Measurements from ENCODE around the gene ATP6V0D1.

Gene ATP6V0D1

DNA sequence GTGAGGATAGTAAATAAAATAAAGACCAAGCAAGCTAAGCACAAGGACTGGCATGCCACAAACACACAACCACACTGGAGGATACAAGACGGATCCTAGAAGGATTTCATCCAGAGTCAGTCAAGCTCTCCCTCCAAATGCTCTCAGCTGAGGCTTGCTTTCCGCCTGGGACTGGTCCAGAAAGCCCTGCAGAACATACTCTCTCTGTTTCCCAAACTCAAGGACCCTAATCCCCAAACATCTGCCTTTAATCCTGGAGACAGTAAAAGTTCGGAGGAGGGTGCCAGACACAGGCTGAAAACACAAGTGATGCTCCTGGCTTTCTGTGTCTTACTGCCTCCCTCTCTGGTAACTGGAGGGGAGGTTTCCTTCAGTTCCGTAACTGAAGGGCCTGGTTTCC, 55.4 kb downstream of the ATP6V0D1 start:
- TF ChIP-seq TAF1 (IDR thresholded peaks at IDR 0.05; ENCODE audit: low read depth) (no peak), CEBPB (IDR thresholded peaks at IDR 0.05) (no peak), CREB1 (IDR thresholded peaks at IDR 0.05; ENCODE audit: low read depth) (no peak), YY1 (IDR thresholded peaks at IDR 0.05; ENCODE audit: low read depth) (no peak), EP300 (IDR thresholded peaks at IDR 0.05; ENCODE audit: borderline replicate concordance) (no peak), ZBTB7A (IDR thresholded peaks at IDR 0.05; ENCODE audit: low read depth) (no peak), EGR1 (IDR thresholded peaks at IDR 0.05) (no peak), NFIC (IDR thresholded peaks at IDR 0.05) (no peak), FOXM1 (IDR thresholded peaks at IDR 0.05; ENCODE audit: borderline replicate concordance, low read depth) (no peak), TCF12 (IDR thresholded peaks at IDR 0.05; ENCODE audit: low read depth) (no peak)
- TF ChIP-seq, protein P1, sequence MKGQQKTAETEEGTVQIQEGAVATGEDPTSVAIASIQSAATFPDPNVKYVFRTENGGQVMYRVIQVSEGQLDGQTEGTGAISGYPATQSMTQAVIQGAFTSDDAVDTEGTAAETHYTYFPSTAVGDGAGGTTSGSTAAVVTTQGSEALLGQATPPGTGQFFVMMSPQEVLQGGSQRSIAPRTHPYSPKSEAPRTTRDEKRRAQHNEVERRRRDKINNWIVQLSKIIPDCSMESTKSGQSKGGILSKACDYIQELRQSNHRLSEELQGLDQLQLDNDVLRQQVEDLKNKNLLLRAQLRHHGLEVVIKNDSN (IDR thresholded peaks at IDR 0.05): no peak
- TF ChIP-seq, protein P2, sequence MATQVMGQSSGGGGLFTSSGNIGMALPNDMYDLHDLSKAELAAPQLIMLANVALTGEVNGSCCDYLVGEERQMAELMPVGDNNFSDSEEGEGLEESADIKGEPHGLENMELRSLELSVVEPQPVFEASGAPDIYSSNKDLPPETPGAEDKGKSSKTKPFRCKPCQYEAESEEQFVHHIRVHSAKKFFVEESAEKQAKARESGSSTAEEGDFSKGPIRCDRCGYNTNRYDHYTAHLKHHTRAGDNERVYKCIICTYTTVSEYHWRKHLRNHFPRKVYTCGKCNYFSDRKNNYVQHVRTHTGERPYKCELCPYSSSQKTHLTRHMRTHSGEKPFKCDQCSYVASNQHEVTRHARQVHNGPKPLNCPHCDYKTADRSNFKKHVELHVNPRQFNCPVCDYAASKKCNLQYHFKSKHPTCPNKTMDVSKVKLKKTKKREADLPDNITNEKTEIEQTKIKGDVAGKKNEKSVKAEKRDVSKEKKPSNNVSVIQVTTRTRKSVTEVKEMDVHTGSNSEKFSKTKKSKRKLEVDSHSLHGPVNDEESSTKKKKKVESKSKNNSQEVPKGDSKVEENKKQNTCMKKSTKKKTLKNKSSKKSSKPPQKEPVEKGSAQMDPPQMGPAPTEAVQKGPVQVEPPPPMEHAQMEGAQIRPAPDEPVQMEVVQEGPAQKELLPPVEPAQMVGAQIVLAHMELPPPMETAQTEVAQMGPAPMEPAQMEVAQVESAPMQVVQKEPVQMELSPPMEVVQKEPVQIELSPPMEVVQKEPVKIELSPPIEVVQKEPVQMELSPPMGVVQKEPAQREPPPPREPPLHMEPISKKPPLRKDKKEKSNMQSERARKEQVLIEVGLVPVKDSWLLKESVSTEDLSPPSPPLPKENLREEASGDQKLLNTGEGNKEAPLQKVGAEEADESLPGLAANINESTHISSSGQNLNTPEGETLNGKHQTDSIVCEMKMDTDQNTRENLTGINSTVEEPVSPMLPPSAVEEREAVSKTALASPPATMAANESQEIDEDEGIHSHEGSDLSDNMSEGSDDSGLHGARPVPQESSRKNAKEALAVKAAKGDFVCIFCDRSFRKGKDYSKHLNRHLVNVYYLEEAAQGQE (IDR thresholded peaks at IDR 0.05; ENCODE audit: low read depth): no peak

DNA sequence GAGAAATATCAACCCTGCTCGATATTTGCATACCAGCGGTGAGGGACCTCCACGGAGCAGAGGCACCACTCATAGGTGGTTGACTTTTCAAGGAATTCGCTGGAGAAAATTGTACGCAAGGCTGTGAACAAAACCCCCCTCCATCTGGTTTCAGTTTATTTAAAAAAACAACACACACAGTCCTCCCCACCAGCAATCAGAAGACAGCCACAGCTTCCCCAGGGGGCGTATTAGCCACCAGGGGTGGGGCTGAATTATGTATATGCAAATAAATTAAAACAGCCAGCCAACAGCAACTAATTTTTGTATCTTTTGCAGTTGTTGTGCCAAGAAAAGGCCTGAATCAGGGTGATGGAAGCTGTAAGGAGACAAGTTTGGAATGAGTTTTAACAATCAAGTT, 55.9 kb downstream of the ATP6V0D1 start:
- TF ChIP-seq TEAD4 (IDR thresholded peaks at IDR 0.05): no peak
- TF ChIP-seq CREB1 (IDR thresholded peaks at IDR 0.05; ENCODE audit: low read depth): no peak
- no peak for TF ChIP-seq CEBPB (IDR thresholded peaks at IDR 0.05)
- TF ChIP-seq, protein P3, sequence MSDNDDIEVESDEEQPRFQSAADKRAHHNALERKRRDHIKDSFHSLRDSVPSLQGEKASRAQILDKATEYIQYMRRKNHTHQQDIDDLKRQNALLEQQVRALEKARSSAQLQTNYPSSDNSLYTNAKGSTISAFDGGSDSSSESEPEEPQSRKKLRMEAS (IDR thresholded peaks at IDR 0.05): no peak
- TF ChIP-seq EP300 (IDR thresholded peaks at IDR 0.05; ENCODE audit: borderline replicate concordance): no peak
- TF ChIP-seq, protein P2 (IDR thresholded peaks at IDR 0.05; ENCODE audit: low read depth): no peak
- TF ChIP-seq EGR1 (IDR thresholded peaks at IDR 0.05): no peak
- TF ChIP-seq, protein P1 (IDR thresholded peaks at IDR 0.05): no peak
- no peak for TF ChIP-seq NFIC (IDR thresholded peaks at IDR 0.05)
- TF ChIP-seq YY1 (IDR thresholded peaks at IDR 0.05; ENCODE audit: low read depth): no peak
- TF ChIP-seq TAF1 (IDR thresholded peaks at IDR 0.05; ENCODE audit: low read depth): no peak
- no peak for TF ChIP-seq FOXM1 (IDR thresholded peaks at IDR 0.05; ENCODE audit: borderline replicate concordance, low read depth)
- TF ChIP-seq TCF12 (IDR thresholded peaks at IDR 0.05; ENCODE audit: low read depth): no peak
- TF ChIP-seq ZBTB7A (IDR thresholded peaks at IDR 0.05; ENCODE audit: low read depth): no peak
- TF ChIP-seq RAD21 (IDR thresholded peaks at IDR 0.05; ENCODE audit: low read depth): no peak

DNA sequence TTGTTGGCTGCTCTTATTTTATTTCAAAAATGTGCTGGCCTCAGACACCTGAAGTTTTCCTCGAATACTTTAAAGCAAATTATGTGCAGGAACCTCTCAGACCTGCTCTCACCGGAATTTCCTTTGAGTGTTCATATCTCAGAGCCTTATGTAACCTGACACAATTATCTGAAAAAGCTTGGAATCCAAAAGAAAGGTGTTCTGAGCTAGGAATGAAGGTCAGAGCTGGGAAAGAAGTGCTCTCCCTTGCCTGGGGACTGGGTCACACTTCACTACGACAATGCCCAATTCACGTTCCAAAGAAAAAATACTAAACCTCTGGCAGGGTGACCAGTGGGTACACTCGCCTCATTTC, 56.7 kb downstream of the ATP6V0D1 start:
- TF ChIP-seq, protein P3 (IDR thresholded peaks at IDR 0.05): no peak
- TF ChIP-seq CEBPB (IDR thresholded peaks at IDR 0.05) (no peak), TCF12 (IDR thresholded peaks at IDR 0.05; ENCODE audit: low read depth) (no peak), EGR1 (IDR thresholded peaks at IDR 0.05) (no peak), EP300 (IDR thresholded peaks at IDR 0.05; ENCODE audit: borderline replicate concordance) (no peak), CREB1 (IDR thresholded peaks at IDR 0.05; ENCODE audit: low read depth) (no peak), FOXM1 (IDR thresholded peaks at IDR 0.05; ENCODE audit: borderline replicate concordance, low read depth) (no peak), YY1 (IDR thresholded peaks at IDR 0.05; ENCODE audit: low read depth) (no peak), NFIC (IDR thresholded peaks at IDR 0.05) (no peak), TAF1 (IDR thresholded peaks at IDR 0.05; ENCODE audit: low read depth) (no peak), RAD21 (IDR thresholded peaks at IDR 0.05; ENCODE audit: low read depth) (no peak)
- TF ChIP-seq, protein P2 (IDR thresholded peaks at IDR 0.05; ENCODE audit: low read depth): no peak
- TF ChIP-seq, protein P1 (IDR thresholded peaks at IDR 0.05): no peak

DNA sequence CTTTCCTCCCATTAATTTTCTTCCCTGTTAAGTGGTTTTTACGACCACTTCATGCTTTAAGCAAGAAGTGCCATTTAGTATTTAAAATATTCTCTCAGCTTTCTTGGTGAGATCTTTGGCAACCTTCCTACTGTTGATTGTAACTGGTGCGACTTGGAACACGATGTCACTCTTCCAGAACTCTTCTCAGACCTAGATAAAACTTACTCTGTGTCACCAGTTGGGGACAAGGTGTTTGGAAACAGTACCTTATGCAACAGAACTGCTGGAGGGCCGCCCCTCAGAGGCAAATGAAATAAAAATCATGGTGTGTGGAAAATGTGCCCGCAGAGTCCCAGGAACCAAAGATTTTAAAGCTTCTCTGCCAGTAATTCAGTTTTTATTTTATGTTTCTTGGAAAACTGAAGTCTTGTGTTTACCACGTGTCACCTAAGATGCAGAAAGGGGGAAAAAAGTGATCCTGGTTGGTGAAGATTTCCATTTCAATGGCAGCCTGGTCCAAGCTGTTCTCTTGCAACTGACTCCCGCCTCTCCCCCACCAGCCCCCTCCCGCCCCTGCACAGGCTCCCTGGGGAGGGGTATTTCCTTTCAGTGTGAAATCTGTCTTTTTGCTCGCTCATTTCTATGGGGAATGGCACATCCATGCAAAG, 57.2 kb downstream of the ATP6V0D1 start:
- TF ChIP-seq NFIC (IDR thresholded peaks at IDR 0.05): no peak
- TF ChIP-seq ZBTB7A (IDR thresholded peaks at IDR 0.05; ENCODE audit: low read depth): no peak
- no peak for TF ChIP-seq CREB1 (IDR thresholded peaks at IDR 0.05; ENCODE audit: low read depth)
- TF ChIP-seq RAD21 (IDR thresholded peaks at IDR 0.05; ENCODE audit: low read depth): no peak
- TF ChIP-seq, protein P1 (IDR thresholded peaks at IDR 0.05): no peak
- TF ChIP-seq TAF1 (IDR thresholded peaks at IDR 0.05; ENCODE audit: low read depth): no peak
- no peak for TF ChIP-seq EGR1 (IDR thresholded peaks at IDR 0.05)
- no peak for TF ChIP-seq FOXM1 (IDR thresholded peaks at IDR 0.05; ENCODE audit: borderline replicate concordance, low read depth)
- no peak for TF ChIP-seq EP300 (IDR thresholded peaks at IDR 0.05; ENCODE audit: borderline replicate concordance)
- TF ChIP-seq TEAD4 (IDR thresholded peaks at IDR 0.05): no peak
- TF ChIP-seq, protein P2 (IDR thresholded peaks at IDR 0.05; ENCODE audit: low read depth): no peak
- no peak for TF ChIP-seq TCF12 (IDR thresholded peaks at IDR 0.05; ENCODE audit: low read depth)
- no peak for TF ChIP-seq YY1 (IDR thresholded peaks at IDR 0.05; ENCODE audit: low read depth)
- TF ChIP-seq, protein P3 (IDR thresholded peaks at IDR 0.05): no peak
- TF ChIP-seq CEBPB (IDR thresholded peaks at IDR 0.05): no peak
